Activated CD4-positive, alpha-beta T cell treated with anti-CD3 and anti-CD28 coated beads for 48 hours (primary cell): ENCODE results near the gene MEGF11.

Experiments used
- DNase-seq: peaks from one replicate; pipeline ENCODE4 v3.0.0-alpha.2; 2020

The MEGF11 gene

DNA sequence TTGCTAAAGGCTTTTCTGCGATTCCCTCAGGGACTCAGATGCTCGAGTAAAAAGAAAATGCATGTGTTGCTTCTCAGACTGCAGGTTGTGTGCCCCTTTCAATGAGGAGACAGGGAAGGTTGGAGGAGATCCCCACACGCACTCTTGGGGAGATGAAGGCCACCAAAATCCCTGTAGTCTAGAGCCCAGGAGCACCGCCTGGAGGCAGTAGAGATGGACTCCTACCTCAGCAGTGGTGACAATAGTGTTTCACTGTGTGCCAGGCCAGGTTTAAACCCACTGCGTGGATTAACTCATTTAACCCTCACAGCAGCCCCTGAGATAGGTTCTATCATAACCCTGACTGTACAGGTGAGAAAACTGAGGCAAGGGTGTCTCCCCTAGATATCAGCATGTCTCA, 15.2 kb downstream of the MEGF11 start:
- no peak for DNase-seq

DNA sequence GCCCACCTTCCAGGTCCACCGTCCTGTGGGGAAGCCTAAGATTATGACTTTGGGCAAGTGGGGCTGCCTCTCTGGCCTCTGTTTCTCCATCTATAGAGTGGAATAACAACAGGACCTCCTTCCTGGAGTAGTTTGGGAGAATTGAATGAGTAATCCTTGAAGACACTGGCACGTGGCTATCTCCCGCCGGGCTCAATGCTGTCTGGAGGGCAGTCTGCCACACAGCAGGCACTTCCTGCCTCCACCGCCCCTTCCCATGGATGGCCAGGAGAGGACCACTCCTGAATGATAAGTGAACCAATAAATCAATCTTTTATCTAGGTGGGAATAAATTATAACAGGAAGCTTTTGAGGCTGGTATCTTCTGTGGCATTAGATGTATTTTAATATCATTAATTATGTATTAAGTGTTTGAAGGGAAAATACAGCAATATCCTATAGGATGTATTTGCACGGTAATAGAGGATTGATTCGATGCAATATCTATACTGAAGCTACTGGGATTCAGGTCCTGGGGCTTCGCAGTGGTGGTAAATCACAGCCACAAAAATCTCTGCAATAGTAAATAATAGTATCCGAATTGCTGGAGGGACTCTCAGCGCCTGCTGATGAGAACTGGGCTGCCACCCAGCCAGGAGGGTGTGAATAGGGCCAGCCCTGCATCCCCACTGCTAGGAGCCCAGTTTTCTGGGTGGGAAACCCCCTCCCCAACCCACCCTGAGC, 15.9 kb downstream of the MEGF11 start:
- DNase-seq = no peak

DNA sequence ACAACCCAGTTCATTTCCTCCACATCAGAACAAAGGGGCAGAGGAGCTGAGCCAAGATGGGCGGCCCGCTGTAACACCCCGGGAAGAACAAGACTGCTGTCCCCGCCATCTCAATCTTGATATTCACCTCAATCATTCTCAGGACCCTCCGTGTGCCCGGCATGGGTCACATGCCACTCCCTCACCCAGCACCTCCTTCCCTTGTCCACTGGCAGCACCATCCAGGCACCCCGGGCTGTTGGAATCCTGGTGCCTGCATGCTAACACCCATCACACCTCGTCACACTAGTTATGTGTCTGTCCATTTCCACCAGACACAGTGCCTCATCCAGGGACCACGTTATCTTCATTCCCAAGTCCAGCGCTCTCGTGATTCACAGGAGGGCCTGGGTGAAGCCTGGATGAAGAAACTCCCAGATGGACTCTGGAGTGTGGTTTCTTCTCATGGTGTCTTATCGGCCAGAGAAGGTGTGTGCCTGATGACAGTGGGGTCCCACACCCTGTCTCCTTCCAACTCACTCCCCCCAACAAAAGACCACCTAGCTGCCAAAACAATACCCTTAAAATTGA, 16.7 kb downstream of the MEGF11 start:
- DNase-seq = no peak

DNA sequence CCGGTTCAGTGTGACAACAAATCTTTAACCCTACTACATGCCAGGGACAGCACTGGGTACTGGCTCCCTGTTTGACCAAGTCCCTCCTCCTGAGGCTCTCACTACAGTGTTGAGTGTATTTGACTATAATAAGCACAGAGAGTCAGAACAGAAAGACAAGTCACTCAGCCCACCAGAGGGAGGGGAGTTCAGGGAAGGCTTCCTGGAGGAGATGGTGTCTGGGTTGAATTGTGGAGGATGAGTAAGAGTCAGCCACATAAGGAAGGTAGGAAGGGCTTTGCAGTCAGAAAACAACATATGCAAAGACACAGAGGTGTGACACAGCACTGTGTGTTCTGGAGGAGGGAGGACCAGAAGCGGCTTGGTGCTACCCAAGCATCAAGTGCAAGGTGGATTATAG, 17.7 kb downstream of the MEGF11 start:
- DNase-seq = no peak

DNA sequence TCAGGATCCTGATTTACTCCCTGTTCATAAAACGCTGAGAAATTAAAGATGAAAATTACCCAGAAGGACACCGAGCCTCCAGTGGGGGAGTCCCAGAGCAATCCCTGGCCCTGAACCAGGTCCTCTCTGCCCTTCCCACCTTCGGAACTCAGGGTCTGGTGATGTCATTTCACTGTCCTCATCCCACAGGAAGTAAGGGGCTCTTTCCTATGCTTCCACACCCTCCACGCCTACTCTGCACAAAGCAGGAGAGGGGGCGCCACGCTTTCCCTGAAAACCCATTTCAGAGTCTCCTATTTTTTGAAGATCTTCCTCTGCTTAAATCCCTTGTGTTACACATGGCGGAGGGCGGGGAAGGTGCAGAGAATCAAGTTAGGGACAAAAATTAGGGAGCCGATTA, 18.8 kb downstream of the MEGF11 start:
- no peak for DNase-seq

DNA sequence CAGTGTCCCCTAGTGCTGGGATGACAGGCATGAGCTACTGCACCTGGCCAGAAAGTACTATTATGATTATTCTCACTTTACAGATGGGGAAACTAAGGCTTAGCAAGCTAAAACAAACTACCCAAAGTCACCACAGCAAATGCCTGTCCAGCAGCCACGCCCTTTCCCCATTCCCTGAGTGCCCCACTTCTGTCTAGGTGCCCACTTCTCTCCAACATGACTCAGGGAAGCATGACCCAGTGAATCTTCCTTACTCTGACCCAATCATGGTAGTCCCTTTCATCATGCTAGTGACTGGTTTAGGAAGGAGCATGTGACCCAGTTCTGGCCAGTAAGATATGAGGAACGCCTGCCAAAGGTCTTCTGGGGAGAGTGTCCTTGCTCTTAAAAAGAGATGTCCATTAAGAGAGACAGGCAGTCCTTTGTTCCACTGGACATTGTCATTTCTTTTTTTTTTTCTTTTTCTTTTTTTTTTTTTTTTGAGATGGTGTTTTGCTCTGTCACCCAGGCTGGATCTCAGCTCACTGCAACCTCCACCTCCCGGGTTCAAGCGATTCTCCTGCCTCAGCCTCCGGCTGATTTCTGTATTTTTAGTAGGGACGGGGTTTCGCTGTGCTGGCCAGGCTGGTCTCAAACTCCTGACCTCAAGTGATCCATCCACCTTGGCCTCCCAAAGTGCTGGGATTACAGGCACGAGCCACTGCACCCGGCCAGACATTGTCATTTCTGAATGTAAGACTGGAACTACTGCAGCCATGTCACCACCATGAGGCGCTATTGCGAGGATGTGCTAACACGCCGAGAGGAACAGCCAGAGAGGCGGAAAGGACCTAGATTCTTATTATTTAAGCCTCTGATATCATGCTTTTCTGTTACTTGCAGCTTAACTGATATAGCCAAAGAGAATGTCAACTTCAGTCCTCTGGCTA, 19.8 kb downstream of the MEGF11 start:
- peak; percentile 37 for DNase-seq

DNA sequence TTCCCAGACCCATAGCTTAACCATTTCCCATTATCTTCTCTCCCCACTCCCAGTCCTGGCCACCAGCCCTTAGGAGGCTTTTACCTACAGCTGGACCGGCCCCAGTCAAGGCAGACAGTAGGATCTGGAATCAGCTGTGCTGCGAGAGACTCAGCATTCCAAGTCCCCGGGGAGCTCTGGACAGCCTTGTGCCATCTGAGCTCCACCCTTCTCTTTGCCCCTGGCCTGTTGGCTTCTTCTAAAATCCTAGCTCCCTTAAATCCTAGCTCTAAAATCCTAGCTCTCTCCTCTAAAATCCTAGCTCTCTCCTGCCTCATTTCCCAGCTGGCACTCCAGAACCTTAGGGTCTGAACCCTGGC, 21.3 kb downstream of the MEGF11 start:
- no peak for DNase-seq

DNA sequence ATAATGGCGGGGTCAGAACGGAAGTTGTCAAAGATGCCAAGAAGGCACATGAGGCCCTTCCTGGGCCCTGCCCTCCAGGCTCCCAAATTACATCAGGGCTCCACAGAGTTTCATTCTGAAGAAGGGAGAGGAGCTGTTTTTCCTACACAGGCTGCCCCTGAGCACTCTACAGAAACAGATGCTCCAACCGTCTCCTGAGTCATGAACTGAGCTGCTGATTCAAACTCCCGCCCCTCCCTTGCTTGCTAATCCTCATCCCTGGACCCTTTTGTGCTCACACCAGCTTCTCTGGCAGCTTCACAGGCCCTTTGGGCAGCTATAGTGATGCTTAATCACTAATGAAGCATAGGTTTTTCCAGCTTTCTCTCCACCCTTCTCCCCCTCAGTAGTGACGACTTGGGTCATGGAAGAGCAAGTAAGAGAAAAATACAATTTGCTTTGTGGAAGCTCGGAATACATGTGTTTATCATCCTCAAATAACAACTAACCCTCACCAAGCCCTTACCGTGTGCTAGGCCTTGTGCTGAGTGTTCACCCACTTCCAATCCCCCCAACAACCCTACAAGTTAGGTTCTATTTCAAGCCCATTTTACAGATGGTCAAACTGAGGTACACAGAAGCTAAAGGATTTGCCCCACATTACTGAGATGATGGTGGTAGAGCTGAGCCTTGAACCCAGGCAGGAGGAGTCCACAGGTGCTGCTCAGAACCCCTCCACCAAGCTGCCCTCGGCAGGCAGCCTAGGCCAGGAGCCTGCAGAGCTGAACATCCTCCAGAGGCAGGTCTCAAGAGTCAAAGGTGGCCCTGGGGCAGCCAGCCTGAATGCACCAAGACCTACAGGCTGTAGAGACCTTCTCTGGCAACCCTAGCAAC, 21.9 kb downstream of the MEGF11 start:
- no peak for DNase-seq

DNA sequence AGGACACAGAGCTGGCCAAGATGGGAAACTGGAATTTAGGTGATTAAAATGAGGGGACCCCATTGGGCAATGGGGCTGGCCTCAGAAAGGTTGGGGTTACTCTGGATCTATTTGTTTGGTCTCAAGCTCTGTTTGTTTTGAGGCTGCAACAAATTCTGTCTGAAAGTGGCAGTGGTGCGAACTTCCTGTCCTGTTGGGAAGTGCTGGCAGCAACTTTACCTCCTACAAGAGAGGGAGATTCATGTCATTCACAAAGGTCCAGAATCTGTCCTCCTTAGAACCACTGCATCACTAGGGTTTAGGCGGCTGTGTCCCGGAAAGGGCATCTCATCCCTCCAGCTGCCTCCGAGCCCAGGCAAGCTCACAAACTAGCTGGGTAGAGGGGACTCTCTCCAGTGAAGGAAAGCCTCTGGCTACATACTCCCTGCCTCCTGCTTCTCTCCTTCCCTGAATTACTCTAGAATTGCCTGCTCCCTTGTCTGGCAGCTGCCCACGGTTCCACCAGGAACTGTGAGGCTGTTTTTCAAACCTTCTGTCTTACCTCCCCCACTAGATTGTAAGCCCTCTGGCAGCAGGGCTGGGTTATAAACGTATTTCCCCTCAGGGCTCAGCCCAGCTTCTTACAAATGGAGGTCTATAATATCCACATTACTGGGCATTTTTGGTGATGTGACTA, 23.6 kb downstream of the MEGF11 start:
- no peak for DNase-seq

DNA sequence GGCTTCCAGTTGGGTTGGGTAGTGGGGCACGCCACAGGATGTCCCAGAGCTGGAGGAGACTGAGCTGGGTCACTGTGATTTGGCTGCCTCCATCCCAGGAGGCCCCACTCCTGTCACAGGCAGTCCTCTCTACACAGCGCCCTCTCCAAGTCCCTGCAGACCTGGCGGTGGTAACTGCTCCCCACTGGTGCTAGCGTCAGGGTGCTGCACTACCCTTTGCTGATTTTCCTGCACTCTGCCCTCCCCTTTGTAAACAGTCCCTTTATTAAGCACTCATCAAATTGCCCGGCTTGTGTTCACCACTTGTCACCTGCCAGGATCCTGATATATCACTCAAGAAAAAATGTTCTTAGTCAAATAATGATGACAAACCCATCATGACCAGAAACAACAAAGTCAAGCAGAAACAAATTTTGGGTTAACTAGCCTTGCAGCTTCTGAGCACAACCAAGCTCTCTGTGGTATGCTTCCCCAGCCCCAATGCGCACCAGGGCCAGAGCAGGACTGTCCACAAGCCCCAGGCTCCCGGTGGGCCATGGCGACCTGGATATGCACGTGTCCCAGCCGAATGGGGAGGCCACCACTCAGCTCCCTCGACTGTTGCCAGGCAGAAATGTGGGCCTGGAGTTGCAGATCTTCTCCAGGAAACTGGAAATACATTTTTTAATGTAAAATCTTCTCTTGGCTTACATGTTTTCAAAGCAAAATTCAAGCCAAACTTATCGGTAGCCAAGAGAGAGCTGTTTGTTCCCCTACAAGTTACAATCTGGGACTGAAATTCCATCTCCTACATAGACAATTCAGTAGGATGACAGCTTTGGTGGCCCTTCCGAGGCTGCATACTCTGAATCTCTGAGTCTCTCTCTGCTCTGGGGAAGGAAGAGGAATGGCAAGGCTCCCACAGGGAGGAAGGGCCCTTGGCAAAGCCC, 24.5 kb downstream of the MEGF11 start:
- DNase-seq = no peak

DNA sequence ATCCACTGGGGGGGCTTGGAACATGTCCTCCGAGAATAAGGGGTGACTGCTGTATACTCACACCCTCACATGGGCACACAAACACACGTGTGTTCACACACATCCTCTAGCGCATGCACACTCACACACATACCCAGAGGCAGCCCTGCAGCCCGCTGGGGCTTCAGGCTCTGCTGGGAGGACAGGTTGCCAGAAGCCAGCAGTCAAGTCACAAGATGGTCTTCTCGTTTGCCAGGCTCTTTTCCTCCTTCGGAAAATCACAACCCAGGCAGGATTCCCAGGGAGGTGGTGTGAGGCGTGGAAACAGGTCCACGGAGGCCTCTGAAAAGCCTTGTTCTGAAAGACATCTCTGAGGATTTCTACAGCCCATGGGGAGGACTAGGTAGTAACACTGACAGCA, 26.8 kb downstream of the MEGF11 start:
- DNase-seq = no peak

DNA sequence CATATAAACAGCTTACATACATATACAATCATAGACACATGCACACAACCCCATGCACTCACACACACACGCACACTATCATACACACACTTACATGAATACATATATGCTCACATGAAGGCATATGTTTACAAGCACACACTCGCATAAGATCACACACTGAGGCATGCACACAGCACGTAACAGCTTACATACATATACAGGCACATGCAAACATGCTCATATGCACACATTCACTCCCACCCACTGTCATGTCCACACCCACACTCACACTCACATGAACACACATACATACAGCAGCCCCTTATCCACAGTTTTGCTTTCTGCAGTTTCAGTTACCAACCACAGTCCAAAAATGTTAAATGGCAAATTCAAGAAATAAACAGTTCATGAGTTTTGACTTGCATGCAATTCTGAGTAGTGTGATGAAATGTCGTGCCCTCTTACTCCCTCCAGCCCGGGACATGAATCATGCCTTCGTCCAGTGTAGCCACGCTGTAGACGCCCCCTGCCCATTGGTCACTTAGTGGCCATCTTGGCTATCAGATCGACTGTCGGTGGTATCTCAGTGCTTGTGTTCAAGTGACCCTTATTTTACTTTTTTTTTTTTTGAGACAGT, 27.8 kb downstream of the MEGF11 start:
- DNase-seq = no peak

DNA sequence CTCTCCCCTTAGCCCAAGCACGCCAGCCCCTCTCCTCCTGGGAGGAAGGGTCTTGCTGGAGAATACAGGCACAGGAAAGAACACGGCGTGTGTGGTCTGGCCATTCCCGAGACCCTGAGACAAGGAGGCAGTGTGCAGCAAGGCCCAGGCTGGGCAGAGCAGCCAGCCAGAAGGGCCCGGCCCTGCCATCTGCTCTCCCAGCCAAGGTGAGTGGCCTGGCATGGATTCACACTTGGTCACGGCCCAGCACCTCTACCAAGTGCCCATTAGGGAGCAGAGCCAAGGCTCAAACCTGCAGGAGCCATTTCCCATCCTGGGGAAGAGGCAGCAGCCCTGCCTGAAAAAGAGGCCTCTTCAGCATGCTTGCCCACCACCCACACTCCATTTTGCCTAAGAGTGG, 28.6 kb downstream of the MEGF11 start:
- no peak for DNase-seq

DNA sequence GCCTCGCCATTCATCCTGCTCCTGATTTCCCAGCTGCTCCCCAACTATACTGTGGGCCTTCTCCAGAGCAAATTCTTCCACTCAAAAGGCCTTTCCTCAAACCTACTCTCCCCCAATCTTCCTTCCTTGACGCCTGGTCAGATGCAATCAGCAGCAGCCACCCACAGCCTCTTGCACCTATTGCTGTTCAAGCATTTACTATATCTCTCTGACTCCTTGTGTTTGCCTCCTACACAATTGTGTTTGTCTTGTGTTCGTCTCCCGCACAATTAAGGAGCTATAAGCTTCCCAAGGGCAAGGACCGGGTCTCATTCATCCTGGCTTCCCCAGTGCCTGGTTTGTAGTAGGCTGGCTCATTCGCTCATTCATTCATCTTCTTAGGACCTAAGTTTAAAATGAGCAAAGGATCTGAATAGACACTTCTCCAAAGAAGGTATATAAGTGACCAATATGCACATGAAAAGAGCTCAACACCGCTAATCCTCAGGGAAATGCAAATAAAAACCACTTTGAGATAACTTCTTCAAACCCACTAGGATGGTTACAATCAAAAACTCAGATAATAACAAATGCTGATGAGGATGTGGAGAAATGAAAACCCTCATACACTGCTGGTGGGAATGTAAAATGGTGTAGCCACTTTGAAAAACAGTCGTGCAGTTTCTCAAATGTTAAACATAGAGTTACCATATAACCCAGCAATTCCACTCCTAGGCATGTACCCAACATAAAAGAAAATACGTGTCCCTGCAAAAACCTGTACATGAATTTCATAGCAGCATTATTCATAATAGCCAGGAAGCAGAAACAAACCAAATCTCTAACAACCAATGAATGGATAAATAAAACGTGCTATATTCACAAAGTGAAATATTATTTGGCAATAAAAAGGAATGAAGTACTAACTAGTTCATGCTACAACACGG, 31.0 kb downstream of the MEGF11 start:
- DNase-seq = no peak

DNA sequence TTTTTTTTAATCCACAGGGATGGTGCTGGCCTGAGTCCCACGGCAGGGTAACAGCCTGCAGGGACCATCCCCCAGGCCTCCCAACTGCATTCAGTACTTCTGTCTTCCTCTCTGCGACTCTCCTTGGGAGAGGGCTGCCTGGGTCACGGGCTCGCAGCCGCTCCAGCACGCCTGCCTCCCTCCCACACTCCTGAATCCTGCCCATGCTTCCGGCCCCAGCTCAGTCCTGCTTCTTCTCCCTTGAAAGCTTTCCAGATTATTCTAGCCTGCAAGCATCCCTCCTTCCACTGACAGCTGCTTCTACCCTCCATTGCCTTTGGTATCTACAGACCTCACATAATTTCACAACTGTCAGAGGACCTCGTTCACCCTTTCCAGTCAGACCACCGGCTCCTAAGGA, 32.4 kb downstream of the MEGF11 start:
- DNase-seq = no peak

DNA sequence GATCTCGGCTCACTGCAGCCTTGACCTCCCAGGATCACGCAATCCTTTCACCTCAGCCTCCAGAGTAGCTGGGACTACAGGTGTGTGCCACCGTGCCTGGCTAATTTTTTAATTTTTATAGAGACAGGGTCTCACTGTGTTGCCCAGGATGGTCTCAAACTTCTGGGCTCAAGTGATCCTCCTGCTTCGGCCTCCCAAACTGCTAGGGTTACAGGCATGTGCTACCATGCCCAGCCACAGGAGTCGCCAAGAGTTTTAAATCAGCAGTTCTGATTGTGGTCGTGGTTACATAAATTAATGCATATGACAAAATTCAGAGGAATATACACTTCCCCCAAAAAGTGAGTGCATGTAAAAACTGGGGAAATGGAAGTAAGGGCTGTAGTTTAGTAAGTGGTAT, 32.9 kb downstream of the MEGF11 start:
- DNase-seq = peak; percentile 13

DNA sequence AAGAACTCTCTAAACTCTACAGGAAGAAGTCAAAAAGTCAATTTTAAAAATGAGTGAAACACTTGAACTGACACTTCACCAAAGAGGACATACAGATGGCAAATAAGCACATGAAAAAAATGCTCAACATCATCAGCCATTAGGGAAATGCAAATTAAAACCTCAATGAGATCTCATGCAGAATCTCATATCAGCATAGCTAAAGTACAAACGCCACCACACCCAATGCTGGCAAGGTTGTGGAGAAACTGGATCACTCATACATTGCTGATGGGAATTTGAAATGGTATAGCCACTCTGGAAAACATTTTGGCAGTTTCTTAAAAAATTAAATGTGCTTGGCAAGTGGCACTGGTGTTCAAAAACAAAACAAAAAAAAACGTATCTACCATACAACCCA, 34.2 kb downstream of the MEGF11 start:
- DNase-seq = no peak

DNA sequence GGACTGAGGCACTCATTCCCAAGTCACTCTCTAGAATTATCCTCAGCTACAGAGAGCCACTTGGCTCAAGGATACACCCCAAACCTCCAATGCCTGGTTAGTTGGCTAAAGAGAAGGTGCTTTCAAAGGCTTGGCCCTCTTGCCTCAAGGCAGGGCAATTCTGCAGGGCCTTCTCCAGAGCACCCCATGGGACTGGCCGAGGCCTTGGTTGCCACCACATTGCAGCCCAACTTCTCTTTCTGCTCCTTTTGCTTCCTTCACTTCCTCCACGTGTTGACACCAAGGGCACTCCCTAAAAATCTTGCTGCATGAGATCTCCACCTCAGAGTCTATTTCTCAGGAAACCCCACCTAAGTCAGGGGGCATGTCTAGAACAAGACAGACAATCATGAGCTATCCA, 36.7 kb downstream of the MEGF11 start:
- DNase-seq = no peak

DNA sequence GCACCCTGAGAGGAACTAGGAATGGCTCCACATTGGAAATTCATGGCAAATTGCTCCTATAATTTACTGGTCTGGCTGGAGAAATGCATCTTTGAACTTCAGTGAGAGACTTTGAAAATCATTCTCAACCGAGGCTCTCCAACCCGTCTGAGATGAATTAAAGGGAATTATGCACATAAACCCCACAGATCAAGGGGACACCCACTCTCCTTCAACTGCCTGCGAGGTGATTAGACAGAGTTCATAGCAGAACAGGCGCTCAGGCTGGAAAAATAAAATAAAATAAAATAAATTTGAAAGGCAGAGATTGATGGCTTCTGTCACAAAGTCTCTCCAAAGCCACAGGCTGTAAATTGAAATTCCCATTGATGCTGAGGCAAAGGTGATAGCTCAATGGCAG, 37.7 kb downstream of the MEGF11 start:
- DNase-seq = no peak

DNA sequence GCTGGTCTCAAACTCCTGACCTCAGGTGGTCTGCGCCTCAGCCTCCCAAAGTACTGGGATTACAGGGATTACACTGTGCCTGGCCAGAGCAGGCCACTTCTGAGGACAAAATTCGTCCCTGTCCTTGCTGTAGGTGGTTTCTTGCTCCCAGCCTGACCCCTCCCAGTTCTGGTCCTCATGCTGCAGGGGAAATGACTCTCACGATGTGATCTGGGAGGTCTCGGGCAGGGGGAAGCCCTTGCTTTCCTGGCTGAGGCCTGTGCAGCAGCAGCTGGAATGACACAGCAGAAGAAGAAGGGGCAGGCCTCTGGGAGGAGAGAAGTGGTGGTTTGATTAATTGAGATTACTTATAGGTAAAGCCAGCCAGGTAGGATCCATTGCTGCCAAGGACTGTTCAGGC, 39.3 kb downstream of the MEGF11 start:
- DNase-seq = no peak
